WTC11 (cell line): Measurements from ENCODE around the gene IBA57.

Experiments used
- CREB1 ChIP-seq: sonication (generic); formaldehyde crosslinking; IDR thresholded peaks from 2 replicates; pipeline ENCODE4 v1.8.0; 2023; ENCODE audit warnings: mild to moderate bottlenecking, missing genetic modification reagents
- CTCF ChIP-seq: fragments of 200-600 bp; IDR thresholded peaks from 2 replicates; pipeline ENCODE4 v1.8.0; 2022; ENCODE audit warnings: antibody characterized with exemption
- GRHL2 ChIP-seq: fragments of 250-450 bp; sonication (Bioruptor Pico); IDR thresholded peaks from 2 replicates; pipeline ENCODE4 v1.8.0; 2022; ENCODE audit warnings: mild to moderate bottlenecking, moderate library complexity; ENCODE audit not compliant: insufficient replicate concordance, severe bottlenecking
- PREB ChIP-seq: sonication (generic); formaldehyde crosslinking; IDR thresholded peaks from 2 replicates; pipeline ENCODE4 v1.8.1; 2022; ENCODE audit warnings: mild to moderate bottlenecking, missing genetic modification reagents, moderate library complexity, borderline replicate concordance
- USF2 ChIP-seq: sonication (generic); formaldehyde crosslinking; IDR thresholded peaks from 2 replicates; pipeline ENCODE4 v1.8.1; 2023; ENCODE audit warnings: mild to moderate bottlenecking, missing genetic modification reagents, moderate library complexity
- ZNF232 ChIP-seq: sonication (generic); formaldehyde crosslinking; IDR thresholded peaks from 2 replicates; pipeline ENCODE4 v1.8.0; 2022; ENCODE audit warnings: mild to moderate bottlenecking, missing genetic modification reagents
- ZNF281 ChIP-seq: sonication (generic); formaldehyde crosslinking; IDR thresholded peaks from 2 replicates; pipeline ENCODE4 v1.8.0; 2023; ENCODE audit warnings: mild to moderate bottlenecking, missing genetic modification reagents
- TF ChIP-seq, protein P1 (sequence below): sonication (generic); formaldehyde crosslinking; IDR thresholded peaks from 2 replicates; pipeline ENCODE4 v1.8.1; 2023; ENCODE audit warnings: mild to moderate bottlenecking, missing genetic modification reagents, moderate library complexity
- TF ChIP-seq, protein P2 (sequence below): sonication (generic); formaldehyde crosslinking; IDR thresholded peaks from 2 replicates; pipeline ENCODE4 v1.8.0; 2022; ENCODE audit warnings: mild to moderate bottlenecking, missing genetic modification reagents
- TF ChIP-seq, protein P3 (sequence below): sonication (generic); formaldehyde crosslinking; IDR thresholded peaks from 2 replicates; pipeline ENCODE4 v1.8.1; 2022; ENCODE audit warnings: mild to moderate bottlenecking, moderate library complexity, missing genetic modification reagents

- TF ChIP-seq ZNF281 (CRISPR knock-in tag) (no peak), CREB1 (CRISPR knock-in tag) (no peak), CTCF (no peak), PREB (CRISPR knock-in tag) (no peak), ZNF232 (CRISPR knock-in tag) (no peak), USF2 (CRISPR knock-in tag) (no peak), GRHL2 (CRISPR knock-in tag) (no peak)
- TF ChIP-seq, protein P1, sequence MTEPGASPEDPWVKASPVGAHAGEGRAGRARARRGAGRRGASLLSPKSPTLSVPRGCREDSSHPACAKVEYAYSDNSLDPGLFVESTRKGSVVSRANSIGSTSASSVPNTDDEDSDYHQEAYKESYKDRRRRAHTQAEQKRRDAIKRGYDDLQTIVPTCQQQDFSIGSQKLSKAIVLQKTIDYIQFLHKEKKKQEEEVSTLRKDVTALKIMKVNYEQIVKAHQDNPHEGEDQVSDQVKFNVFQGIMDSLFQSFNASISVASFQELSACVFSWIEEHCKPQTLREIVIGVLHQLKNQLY (CRISPR knock-in tag), result no peak
- TF ChIP-seq, protein P2, sequence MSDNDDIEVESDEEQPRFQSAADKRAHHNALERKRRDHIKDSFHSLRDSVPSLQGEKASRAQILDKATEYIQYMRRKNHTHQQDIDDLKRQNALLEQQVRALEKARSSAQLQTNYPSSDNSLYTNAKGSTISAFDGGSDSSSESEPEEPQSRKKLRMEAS (CRISPR knock-in tag), result no peak
- TF ChIP-seq, protein P3, sequence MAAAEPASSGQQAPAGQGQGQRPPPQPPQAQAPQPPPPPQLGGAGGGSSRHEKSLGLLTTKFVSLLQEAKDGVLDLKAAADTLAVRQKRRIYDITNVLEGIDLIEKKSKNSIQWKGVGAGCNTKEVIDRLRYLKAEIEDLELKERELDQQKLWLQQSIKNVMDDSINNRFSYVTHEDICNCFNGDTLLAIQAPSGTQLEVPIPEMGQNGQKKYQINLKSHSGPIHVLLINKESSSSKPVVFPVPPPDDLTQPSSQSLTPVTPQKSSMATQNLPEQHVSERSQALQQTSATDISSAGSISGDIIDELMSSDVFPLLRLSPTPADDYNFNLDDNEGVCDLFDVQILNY, result no peak
These were observed 16.0 kb downstream of the IBA57 start for GRCh38 chr1:228181645-228182034.
